ENCODE data around the gene C20orf204.

DNA sequence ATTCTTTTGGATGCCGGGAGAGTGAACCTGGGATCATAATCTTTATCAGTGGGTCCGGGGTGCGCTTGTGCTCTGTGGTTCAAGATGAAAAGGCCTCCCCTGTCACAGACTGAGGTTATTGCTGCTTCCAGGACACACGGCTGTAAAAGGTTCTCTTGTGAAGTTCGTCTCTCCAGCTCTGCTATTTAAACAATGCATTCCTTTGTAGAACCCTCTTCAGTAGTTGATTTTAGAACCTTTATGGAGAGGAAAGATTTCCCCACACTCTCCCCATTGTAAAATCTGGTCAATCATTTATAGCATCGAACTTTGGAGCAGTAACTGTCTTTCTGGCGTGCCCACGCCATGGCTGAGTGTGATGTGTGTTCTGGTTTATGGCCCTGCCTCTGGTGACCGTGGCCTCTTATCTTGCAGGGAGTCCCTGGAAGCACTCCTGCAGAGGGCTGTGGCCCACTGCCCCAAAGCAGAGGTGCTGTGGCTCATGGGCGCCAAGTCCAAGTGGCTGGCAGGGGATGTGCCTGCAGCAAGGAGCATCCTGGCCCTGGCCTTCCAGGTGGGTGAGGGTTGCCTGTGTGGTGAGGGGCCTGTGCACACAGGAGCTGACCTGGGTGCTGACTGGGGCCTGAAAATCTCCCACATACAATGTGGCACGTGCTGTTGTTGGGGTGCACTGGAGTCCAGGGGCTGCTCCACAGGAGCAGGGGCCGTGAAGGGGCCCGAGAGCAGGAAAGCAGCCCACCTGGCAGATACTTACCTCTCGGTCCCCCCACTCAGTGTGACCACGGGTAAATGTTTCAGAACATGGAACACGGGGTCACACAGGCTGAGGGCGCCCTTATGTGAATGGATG is 11.6 kb upstream of the C20orf204 start:
- TF ChIP-seq, protein P1, sequence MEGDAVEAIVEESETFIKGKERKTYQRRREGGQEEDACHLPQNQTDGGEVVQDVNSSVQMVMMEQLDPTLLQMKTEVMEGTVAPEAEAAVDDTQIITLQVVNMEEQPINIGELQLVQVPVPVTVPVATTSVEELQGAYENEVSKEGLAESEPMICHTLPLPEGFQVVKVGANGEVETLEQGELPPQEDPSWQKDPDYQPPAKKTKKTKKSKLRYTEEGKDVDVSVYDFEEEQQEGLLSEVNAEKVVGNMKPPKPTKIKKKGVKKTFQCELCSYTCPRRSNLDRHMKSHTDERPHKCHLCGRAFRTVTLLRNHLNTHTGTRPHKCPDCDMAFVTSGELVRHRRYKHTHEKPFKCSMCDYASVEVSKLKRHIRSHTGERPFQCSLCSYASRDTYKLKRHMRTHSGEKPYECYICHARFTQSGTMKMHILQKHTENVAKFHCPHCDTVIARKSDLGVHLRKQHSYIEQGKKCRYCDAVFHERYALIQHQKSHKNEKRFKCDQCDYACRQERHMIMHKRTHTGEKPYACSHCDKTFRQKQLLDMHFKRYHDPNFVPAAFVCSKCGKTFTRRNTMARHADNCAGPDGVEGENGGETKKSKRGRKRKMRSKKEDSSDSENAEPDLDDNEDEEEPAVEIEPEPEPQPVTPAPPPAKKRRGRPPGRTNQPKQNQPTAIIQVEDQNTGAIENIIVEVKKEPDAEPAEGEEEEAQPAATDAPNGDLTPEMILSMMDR (IDR thresholded peaks at IDR 0.05 in 2 of 3, conservative IDR thresholded peaks at IDR 0.05 in 1 of 3; ENCODE audit: insufficient read depth in 2 of 3, low read depth in 1 of 3, low read length in 3 of 3): no peak
- no peak for TF ChIP-seq BHLHE40 (IDR thresholded peaks at IDR 0.05; ENCODE audit: low read length)
- TF ChIP-seq, protein P2, sequence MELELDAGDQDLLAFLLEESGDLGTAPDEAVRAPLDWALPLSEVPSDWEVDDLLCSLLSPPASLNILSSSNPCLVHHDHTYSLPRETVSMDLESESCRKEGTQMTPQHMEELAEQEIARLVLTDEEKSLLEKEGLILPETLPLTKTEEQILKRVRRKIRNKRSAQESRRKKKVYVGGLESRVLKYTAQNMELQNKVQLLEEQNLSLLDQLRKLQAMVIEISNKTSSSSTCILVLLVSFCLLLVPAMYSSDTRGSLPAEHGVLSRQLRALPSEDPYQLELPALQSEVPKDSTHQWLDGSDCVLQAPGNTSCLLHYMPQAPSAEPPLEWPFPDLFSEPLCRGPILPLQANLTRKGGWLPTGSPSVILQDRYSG (tag; conservative IDR thresholded peaks at IDR 0.05; ENCODE audit: low read depth): no peak
- TF ChIP-seq, protein P3, sequence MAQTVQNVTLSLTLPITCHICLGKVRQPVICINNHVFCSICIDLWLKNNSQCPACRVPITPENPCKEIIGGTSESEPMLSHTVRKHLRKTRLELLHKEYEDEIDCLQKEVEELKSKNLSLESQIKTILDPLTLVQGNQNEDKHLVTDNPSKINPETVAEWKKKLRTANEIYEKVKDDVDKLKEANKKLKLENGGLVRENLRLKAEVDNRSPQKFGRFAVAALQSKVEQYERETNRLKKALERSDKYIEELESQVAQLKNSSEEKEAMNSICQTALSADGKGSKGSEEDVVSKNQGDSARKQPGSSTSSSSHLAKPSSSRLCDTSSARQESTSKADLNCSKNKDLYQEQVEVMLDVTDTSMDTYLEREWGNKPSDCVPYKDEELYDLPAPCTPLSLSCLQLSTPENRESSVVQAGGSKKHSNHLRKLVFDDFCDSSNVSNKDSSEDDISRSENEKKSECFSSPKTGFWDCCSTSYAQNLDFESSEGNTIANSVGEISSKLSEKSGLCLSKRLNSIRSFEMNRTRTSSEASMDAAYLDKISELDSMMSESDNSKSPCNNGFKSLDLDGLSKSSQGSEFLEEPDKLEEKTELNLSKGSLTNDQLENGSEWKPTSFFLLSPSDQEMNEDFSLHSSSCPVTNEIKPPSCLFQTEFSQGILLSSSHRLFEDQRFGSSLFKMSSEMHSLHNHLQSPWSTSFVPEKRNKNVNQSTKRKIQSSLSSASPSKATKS (CRISPR knock-in tag; IDR thresholded peaks at IDR 0.05): no peak
- no peak for TF ChIP-seq TOE1 (IDR thresholded peaks at IDR 0.05; ENCODE audit: borderline replicate concordance)
- no peak for TF ChIP-seq TOE1 (CRISPR knock-in tag; IDR thresholded peaks at IDR 0.05; ENCODE audit: borderline replicate concordance, low read depth)
- TF ChIP-seq RFX5 (IDR thresholded peaks at IDR 0.05; ENCODE audit: low read depth, low read length): no peak
- TF ChIP-seq POLR2AphosphoS5 (IDR thresholded peaks at IDR 0.05; ENCODE audit: control insufficient read depth, insufficient read depth, low read depth, low read length): no peak
- TF ChIP-seq ARHGAP35 (IDR thresholded peaks at IDR 0.05; ENCODE audit: partially characterized antibody): no peak
- TF ChIP-seq MAZ (CRISPR knock-in tag; conservative IDR thresholded peaks at IDR 0.05 in 1 of 2, IDR thresholded peaks at IDR 0.05 in 1 of 2): no peak
- TF ChIP-seq, protein P4, sequence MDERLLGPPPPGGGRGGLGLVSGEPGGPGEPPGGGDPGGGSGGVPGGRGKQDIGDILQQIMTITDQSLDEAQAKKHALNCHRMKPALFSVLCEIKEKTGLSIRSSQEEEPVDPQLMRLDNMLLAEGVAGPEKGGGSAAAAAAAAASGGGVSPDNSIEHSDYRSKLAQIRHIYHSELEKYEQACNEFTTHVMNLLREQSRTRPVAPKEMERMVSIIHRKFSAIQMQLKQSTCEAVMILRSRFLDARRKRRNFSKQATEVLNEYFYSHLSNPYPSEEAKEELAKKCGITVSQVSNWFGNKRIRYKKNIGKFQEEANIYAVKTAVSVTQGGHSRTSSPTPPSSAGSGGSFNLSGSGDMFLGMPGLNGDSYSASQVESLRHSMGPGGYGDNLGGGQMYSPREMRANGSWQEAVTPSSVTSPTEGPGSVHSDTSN (CRISPR knock-in tag; IDR thresholded peaks at IDR 0.05; ENCODE audit: low read depth): no peak
- TF ChIP-seq, protein P4 (tag; conservative IDR thresholded peaks at IDR 0.05; ENCODE audit: low read depth): no peak
- no peak for TF ChIP-seq EZH2 (IDR thresholded peaks at IDR 0.05; ENCODE audit: borderline replicate concordance, low read depth, low read length)
